Measurements from ENCODE around the gene STAG1. TPM values are rescaled to one million over a fixed set of nuclear protein-coding genes. Genes with fewer than 3 reads are reported as not detected.

The STAG1 gene
- total and polyA plus RNA-seq, 2 experiments from 2014 or later = 12.4 to 41.1 TPM

DNA sequence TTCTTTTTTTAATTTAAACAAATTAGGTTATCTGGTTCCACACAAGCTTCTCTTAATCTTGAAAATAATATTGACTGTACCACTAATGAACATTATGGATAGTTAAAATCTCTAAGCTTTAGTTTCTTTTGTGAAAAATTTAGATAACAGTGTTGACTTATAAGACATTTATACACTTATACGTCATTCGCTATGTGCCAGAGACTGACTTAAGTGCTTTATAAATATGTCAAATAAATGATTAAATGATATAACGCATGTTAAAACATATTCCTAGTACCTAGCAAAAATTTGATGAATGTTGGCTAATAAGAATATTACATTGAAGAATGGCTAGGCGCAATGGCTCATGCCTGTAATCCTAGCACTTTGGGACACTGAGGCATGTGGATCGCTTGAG lies 405.7 kb downstream of the STAG1 start:
- 87% methylated on average over 5 of the region's 5 CpGs for WGBS (ENCODE audit: low lambda C conversion rate, missing lambda C conversion rate)
- no peak overlapping the region for H2AFZ ChIP-seq

DNA sequence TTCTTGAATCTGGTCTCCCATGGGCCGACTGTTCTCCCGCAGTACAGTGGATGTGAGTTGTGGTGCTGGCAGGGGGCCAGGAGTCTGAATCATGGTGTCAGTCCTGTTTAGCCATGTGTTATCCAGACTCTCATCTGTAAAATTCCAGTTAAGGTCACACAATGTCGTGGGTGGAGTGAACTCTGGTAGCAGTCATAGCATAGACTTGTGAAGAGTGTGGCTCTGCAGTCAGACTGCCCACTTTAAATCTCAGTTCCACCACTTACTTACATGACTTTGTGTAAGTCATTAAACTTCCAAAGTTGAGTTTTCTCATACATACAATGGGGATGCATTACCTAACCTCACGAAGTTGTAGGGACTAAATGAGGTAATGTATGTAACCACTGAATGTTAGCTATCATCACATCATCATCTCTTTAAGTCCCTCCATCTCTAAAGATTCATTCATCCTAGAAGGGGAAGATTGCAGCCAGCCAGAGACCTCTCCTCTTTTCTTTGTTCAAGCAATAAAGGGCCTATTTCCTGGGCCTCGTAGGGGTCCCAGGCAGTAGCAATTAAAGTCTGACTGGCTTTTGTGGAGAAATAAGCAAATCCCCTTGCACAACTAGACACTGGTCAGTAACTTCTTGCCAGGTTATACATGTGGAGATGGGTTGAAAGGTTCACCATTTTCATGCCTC lies 408.2 kb downstream of the STAG1 start:
- no peak overlapping the region for H3K4me3 ChIP-seq
- H3K79me2 ChIP-seq = no peaks in the 10 kb centered on the region
- DNase-seq (ENCODE audit: low spot score) = peak; percentile 90
- peak overlapping the region; percentile 52 for H3K4me2 ChIP-seq
- no peak overlapping the region for H2AFZ ChIP-seq
- peaks cover 13% of the 10 kb centered on the region for H3K4me1 ChIP-seq (ENCODE audit: insufficient read depth)
- no peaks in the 10 kb centered on the region for H3K9me3 ChIP-seq (ENCODE audit: low read depth)
- no peaks in the 10 kb centered on the region for H4K20me1 ChIP-seq (ENCODE audit: insufficient read depth, poor library complexity, severe bottlenecking)
- WGBS (ENCODE audit: low lambda C conversion rate, missing lambda C conversion rate) = 23% methylated on average over 5 of the region's 5 CpGs
- no peaks in the 10 kb centered on the region for H3K36me3 ChIP-seq (replicated peaks; ENCODE audit: insufficient read depth, low read depth)
- H3K9me2 ChIP-seq (replicated peaks; ENCODE audit: insufficient read depth) = no peaks in the 10 kb centered on the region
- TF ChIP-seq, protein P1, sequence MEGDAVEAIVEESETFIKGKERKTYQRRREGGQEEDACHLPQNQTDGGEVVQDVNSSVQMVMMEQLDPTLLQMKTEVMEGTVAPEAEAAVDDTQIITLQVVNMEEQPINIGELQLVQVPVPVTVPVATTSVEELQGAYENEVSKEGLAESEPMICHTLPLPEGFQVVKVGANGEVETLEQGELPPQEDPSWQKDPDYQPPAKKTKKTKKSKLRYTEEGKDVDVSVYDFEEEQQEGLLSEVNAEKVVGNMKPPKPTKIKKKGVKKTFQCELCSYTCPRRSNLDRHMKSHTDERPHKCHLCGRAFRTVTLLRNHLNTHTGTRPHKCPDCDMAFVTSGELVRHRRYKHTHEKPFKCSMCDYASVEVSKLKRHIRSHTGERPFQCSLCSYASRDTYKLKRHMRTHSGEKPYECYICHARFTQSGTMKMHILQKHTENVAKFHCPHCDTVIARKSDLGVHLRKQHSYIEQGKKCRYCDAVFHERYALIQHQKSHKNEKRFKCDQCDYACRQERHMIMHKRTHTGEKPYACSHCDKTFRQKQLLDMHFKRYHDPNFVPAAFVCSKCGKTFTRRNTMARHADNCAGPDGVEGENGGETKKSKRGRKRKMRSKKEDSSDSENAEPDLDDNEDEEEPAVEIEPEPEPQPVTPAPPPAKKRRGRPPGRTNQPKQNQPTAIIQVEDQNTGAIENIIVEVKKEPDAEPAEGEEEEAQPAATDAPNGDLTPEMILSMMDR (IDR thresholded peaks at IDR 0.05; ENCODE audit: poor library complexity) = no peak
- no peaks in the 10 kb centered on the region for H3K27me3 ChIP-seq
- peak overlapping the region; percentile 72 for H3K27ac ChIP-seq

More for the DNA sequence above, 405.7 kb downstream of the STAG1 start:
- H3K27me3 ChIP-seq = no peaks in the 10 kb centered on the region
- no peak overlapping the region for H3K4me2 ChIP-seq
- no peaks in the 10 kb centered on the region for H4K20me1 ChIP-seq (ENCODE audit: insufficient read depth, poor library complexity, severe bottlenecking)
- no peaks in the 10 kb centered on the region for H3K9me2 ChIP-seq (replicated peaks; ENCODE audit: insufficient read depth)
- H3K9me3 ChIP-seq (ENCODE audit: low read depth) = no peaks in the 10 kb centered on the region
- no peak for TF ChIP-seq EZH2 (IDR thresholded peaks at IDR 0.05; ENCODE audit: borderline replicate concordance)
- TF ChIP-seq, protein P1 (IDR thresholded peaks at IDR 0.05; ENCODE audit: poor library complexity) = no peak
- no peak for TF ChIP-seq EZH2phosphoT487 (IDR thresholded peaks at IDR 0.05; ENCODE audit: low read depth, severe bottlenecking, unreplicated experiment)
- H3K36me3 ChIP-seq (replicated peaks; ENCODE audit: insufficient read depth, low read depth) = no peaks in the 10 kb centered on the region
- no peak overlapping the region for H3K27ac ChIP-seq
- H3K79me2 ChIP-seq = no peaks in the 10 kb centered on the region
- H3K4me3 ChIP-seq = no peak overlapping the region
- DNase-seq (ENCODE audit: low spot score) = no peak
- peaks cover 16% of the 10 kb centered on the region for H3K4me1 ChIP-seq (ENCODE audit: insufficient read depth)

DNA sequence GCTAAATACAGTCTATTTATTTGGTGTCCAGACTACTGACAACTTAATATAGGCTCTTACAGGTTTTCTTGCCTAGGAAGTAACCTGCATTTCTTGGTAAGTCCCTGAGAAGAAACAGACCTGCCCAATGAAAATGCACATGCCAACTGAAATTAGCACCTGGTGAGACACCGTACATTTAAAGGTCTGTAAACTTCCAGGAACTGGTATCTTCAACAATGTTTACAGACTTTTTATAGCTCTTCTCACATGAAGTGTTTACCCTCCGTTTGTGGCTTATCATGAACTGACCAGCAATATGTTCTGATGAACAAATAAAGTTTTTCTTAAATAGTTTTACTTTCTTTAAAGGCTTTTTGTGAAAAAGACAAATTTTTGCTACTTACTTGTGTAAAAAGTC lies 408.7 kb downstream of the STAG1 start:
- Histone ChIP-seq H3K4me2 (peak overlapping the region; percentile 52), H3K4me3 (no peak overlapping the region), H3K27ac (peak overlapping the region; percentile 72), H3K4me1 (ENCODE audit: insufficient read depth) (peaks cover 13% of the 10 kb centered on the region), H3K9me2 (replicated peaks; ENCODE audit: insufficient read depth) (no peaks in the 10 kb centered on the region), H2AFZ (no peak overlapping the region), H3K27me3 (no peaks in the 10 kb centered on the region), H3K79me2 (no peaks in the 10 kb centered on the region), H4K20me1 (ENCODE audit: insufficient read depth, poor library complexity, severe bottlenecking) (no peaks in the 10 kb centered on the region), H3K36me3 (replicated peaks; ENCODE audit: insufficient read depth, low read depth) (no peaks in the 10 kb centered on the region), H3K9me3 (ENCODE audit: low read depth) (no peaks in the 10 kb centered on the region)
- WGBS (ENCODE audit: low lambda C conversion rate, missing lambda C conversion rate) = 14% methylated on average over 2 of the region's 2 CpGs
- peak; percentile 45 for DNase-seq (ENCODE audit: low spot score)
- no peak for TF ChIP-seq EZH2phosphoT487 (IDR thresholded peaks at IDR 0.05; ENCODE audit: low read depth, severe bottlenecking, unreplicated experiment)
- TF ChIP-seq, protein P1 (IDR thresholded peaks at IDR 0.05; ENCODE audit: poor library complexity) = no peak
- no peak for TF ChIP-seq EZH2 (IDR thresholded peaks at IDR 0.05; ENCODE audit: borderline replicate concordance)

Measured in hepatocyte (in vitro differentiated cells).